SK-N-SH (cell line): ENCODE data around the gene CADPS2. TPM values are rescaled to one million over a fixed set of nuclear protein-coding genes. Genes with fewer than 3 reads are reported as not detected.

Source experiments
- CTCF ChIA-PET: fragments of 300-600, 350-600 bp; formaldehyde crosslinking; extraction: SDS; loops from one replicate; lab custom pipeline; 2021; lab: Yijun Ruan, JAX
- POLR2A ChIA-PET: fragments of 350-600 bp; sonication (Branson Sonifier 250); formaldehyde crosslinking; extraction: SDS; loops from one replicate; lab custom pipeline; 2020; ENCODE audit warnings: antibody characterized with exemption, inconsistent platforms; lab: Yijun Ruan, JAX
- DNase-seq: peaks from one replicate; pipeline ENCODE4 v3.0.0; 2012
- H2AFZ ChIP-seq: fragments of 200-600 bp; sonication (generic); 2 replicates; pipeline ENCODE4 v1.8.1; 2016; ENCODE audit warnings: antibody characterized with exemption, mild to moderate bottlenecking, low read depth
- H3F3A ChIP-seq: fragments of 200-600 bp; sonication (generic); replicated peaks from 2 replicates; pipeline ENCODE3; 2016; ENCODE audit warnings: antibody characterized with exemption, mild to moderate bottlenecking; ENCODE audit not compliant: insufficient read depth
- H3K27ac ChIP-seq, 2 experiments: fragments of 200-500 bp in 1 of 2; fragments of 200-600 bp in 1 of 2; sonication (Bioruptor generic) in 1 of 2; sonication (generic), shearing (Covaris generic) in 1 of 2; 2 replicates each; pipeline versions ENCODE4 v1.5.1 to v1.6.1; 2014 to 2016; ENCODE audit warnings: low read depth in 2 of 2, inconsistent platforms in 1 of 2, low read length in 1 of 2, mild to moderate bottlenecking in 1 of 2, mixed read lengths in 1 of 2
- H3K27me3 ChIP-seq: fragments of 200-600 bp; sonication (generic), shearing (Covaris generic); 2 replicates; pipeline ENCODE4 v1.6.1; 2016; ENCODE audit warnings: mixed run types; ENCODE audit not compliant: insufficient read depth
- H3K36me3 ChIP-seq, 2 experiments: fragments of 200-500 bp in 1 of 2; fragments of 200-600 bp in 1 of 2; sonication (Bioruptor generic) in 1 of 2; sonication (generic) in 1 of 2; replicated peaks in 1 of 2; 2 replicates each; pipeline versions ENCODE3 to v1.5.1; 2014 to 2016; ENCODE audit warnings: low read length in 1 of 2, mild to moderate bottlenecking in 1 of 2; ENCODE audit not compliant: insufficient read depth in 2 of 2, control insufficient read depth in 1 of 2
- H3K4me1 ChIP-seq, 2 experiments: fragments of 200-500 bp in 1 of 2; fragments of 200-600 bp in 1 of 2; sonication (Bioruptor generic) in 1 of 2; sonication (generic), shearing (Covaris generic) in 1 of 2; 2 replicates each; pipeline versions ENCODE4 v1.5.1 to v1.6.1; 2014 to 2016; ENCODE audit warnings: low read depth in 1 of 2, low read length in 1 of 2, mixed run types in 1 of 2; ENCODE audit not compliant: insufficient read depth in 2 of 2, control insufficient read depth in 1 of 2
- H3K4me2 ChIP-seq: fragments of 200-600 bp; sonication (generic), shearing (Covaris generic); 2 replicates; pipeline ENCODE4 v1.6.1; 2017; ENCODE audit warnings: mixed run types
- H3K4me3 ChIP-seq, 2 experiments: fragments of 200-500 bp in 1 of 2; fragments of 200-600 bp in 1 of 2; sonication (Bioruptor generic) in 1 of 2; sonication (generic), shearing (Covaris generic) in 1 of 2; 2 replicates each; pipeline versions ENCODE4 v1.5.1 to v1.8.1; 2014 to 2016; ENCODE audit warnings: low read depth in 2 of 2, inconsistent platforms in 1 of 2, low read length in 1 of 2, mild to moderate bottlenecking in 1 of 2, mixed read lengths in 1 of 2, moderate library complexity in 1 of 2
- H3K79me2 ChIP-seq: fragments of 200-600 bp; sonication (generic); 2 replicates; pipeline ENCODE4 v1.8.1; 2017; ENCODE audit warnings: mild to moderate bottlenecking; ENCODE audit not compliant: insufficient read depth
- H3K9ac ChIP-seq: fragments of 200-600 bp; sonication (generic); 2 replicates; pipeline ENCODE4 v1.6.1; 2017; ENCODE audit warnings: mixed run types
- H3K9me2 ChIP-seq: fragments of 200-600 bp; sonication (generic); 2 replicates; pipeline ENCODE4 v1.6.1; 2017; ENCODE audit warnings: mixed run types
- H3K9me3 ChIP-seq: fragments of 200-600 bp; sonication (generic); 2 replicates; pipeline ENCODE4 v1.6.1; 2017; ENCODE audit warnings: mixed run types, mild to moderate bottlenecking, moderate library complexity
- H4K20me1 ChIP-seq: fragments of 200-600 bp; sonication (generic); 2 replicates; pipeline ENCODE4 v1.6.1; 2017; ENCODE audit warnings: mild to moderate bottlenecking, mixed run types; ENCODE audit not compliant: insufficient read depth
- ELF1 ChIP-seq: IDR thresholded peaks from 2 replicates; pipeline ENCODE4 v1.4.0; 2012
- EP300 ChIP-seq, 2 experiments: IDR thresholded peaks; 2 replicates each; pipeline versions ENCODE4 v1.4.0 to v1.6.1; 2012; ENCODE audit warnings: borderline replicate concordance in 1 of 2, low read depth in 1 of 2, low read length in 1 of 2
- EZH2phosphoT487 ChIP-seq: fragments of 200-600 bp; sonication (generic); IDR thresholded peaks from 2 replicates; pipeline ENCODE4 v1.6.1; 2017; ENCODE audit warnings: low read depth, mixed run types, mild to moderate bottlenecking, antibody characterized with exemption, moderate library complexity, borderline replicate concordance
- FOSL2 ChIP-seq: IDR thresholded peaks from 2 replicates; pipeline ENCODE4 v1.4.0; 2012; ENCODE audit warnings: low read depth, mild to moderate bottlenecking, moderate library complexity, borderline replicate concordance
- FOXJ3 ChIP-seq: sonication (generic); formaldehyde crosslinking; IDR thresholded peaks from 2 replicates; pipeline ENCODE4 v1.5.1; 2020; ENCODE audit warnings: mild to moderate bottlenecking, missing genetic modification reagents
- FOXM1 ChIP-seq: IDR thresholded peaks from 2 replicates; pipeline ENCODE4 v1.4.0; 2012; ENCODE audit warnings: low read depth, mild to moderate bottlenecking
- GABPA ChIP-seq: IDR thresholded peaks from 2 replicates; pipeline ENCODE4 v1.4.0; 2012; ENCODE audit warnings: low read depth, mild to moderate bottlenecking
- IRF3 ChIP-seq: fragments of 150-350 bp; IDR thresholded peaks from 2 replicates; pipeline ENCODE4 v1.6.1; 2016; ENCODE audit warnings: mild to moderate bottlenecking, low read depth, low read length
- MAX ChIP-seq: IDR thresholded peaks from 2 replicates; pipeline ENCODE4 v1.4.0; 2012; ENCODE audit warnings: low read depth
- MEF2A ChIP-seq: IDR thresholded peaks from 2 replicates; pipeline ENCODE4 v1.4.0; 2012; ENCODE audit warnings: low read depth, borderline replicate concordance
- NFIC ChIP-seq: IDR thresholded peaks from 2 replicates; pipeline ENCODE4 v1.4.0; 2012; ENCODE audit warnings: borderline replicate concordance
- PBX3 ChIP-seq: IDR thresholded peaks from 2 replicates; pipeline ENCODE4; 2012
- POLR2AphosphoS5 ChIP-seq: IDR thresholded peaks from 2 replicates; pipeline ENCODE4 v1.6.1; 2012; ENCODE audit warnings: low read depth, low read length
- RAD21 ChIP-seq: IDR thresholded peaks from 2 replicates; pipeline ENCODE4 v1.6.1; 2012; ENCODE audit warnings: mild to moderate bottlenecking, low read length
- RCOR1 ChIP-seq: fragments of 150-350 bp; IDR thresholded peaks from 2 replicates; pipeline ENCODE4 v1.6.1; 2017; ENCODE audit warnings: antibody characterized with exemption, low read length
- RFX5 ChIP-seq: IDR thresholded peaks from 2 replicates; pipeline ENCODE4 v1.6.1; 2012; ENCODE audit warnings: mild to moderate bottlenecking, improper control_type of control experiment, low read length
- RXRA ChIP-seq: IDR thresholded peaks from 2 replicates; pipeline ENCODE4 v1.4.0; 2012; ENCODE audit warnings: low read depth, mild to moderate bottlenecking, borderline replicate concordance
- SMC3 ChIP-seq: IDR thresholded peaks from 2 replicates; pipeline ENCODE4 v1.6.1; 2012; ENCODE audit warnings: low read depth, low read length, improper control_type of control experiment
- TEAD4 ChIP-seq: IDR thresholded peaks from 2 replicates; pipeline ENCODE4 v1.4.0; 2012; ENCODE audit warnings: mild to moderate bottlenecking, borderline replicate concordance; ENCODE audit not compliant: insufficient read depth
- USF2 ChIP-seq: fragments of 150-350 bp; IDR thresholded peaks from 2 replicates; pipeline ENCODE4 v1.6.1; 2017; ENCODE audit warnings: antibody characterized with exemption, low read length, low read depth, borderline replicate concordance
- YY1 ChIP-seq: IDR thresholded peaks from 2 replicates; pipeline ENCODE4 v1.4.0; 2012; ENCODE audit warnings: low read depth, mild to moderate bottlenecking
- ZBTB33 ChIP-seq: IDR thresholded peaks from 2 replicates; pipeline ENCODE4 v1.4.0; 2012; ENCODE audit warnings: low read depth, borderline replicate concordance
- WGBS: methylation state at CpG from one replicate; pipeline ENCODE4 v1.1.6; 2017; ENCODE audit warnings: low lambda C conversion rate; 5-methylcytosine and 5-hydroxymethylcytosine counted together
- polyA plus RNA-seq, 3 experiments: library from polyadenylated mRNA; depleted of rRNA; stranded (reverse); fragments of >200 nt; gene quantifications; 2 replicates each; pipeline ENCODE4 v1.2.3, GENCODE V29; 2012

Gene CADPS2
- polyA plus RNA-seq, 1 of the 3 experiments (the other 2 are of a cell fraction), result 0.05 TPM

- no peaks in the 10 kb centered on the region for H3K9me3 ChIP-seq
- no peaks in the 10 kb centered on the region for H3F3A ChIP-seq
- TF ChIP-seq RAD21, result no peak
- no peak for TF ChIP-seq MEF2A
- TF ChIP-seq YY1, result no peak
- TF ChIP-seq ZBTB33, result no peak
- TF ChIP-seq FOSL2, result no peak
- TF ChIP-seq FOXM1, result no peak
- TF ChIP-seq NFIC, result no peak
- no peak for TF ChIP-seq USF2
- no peak for TF ChIP-seq TEAD4
- TF ChIP-seq EP300 (IDR thresholded peaks at IDR 0.05; ENCODE audit: borderline replicate concordance in 1 of 2, low read depth in 1 of 2, low read length in 1 of 2), result no peak
- no peak for TF ChIP-seq ELF1
- no peak for TF ChIP-seq SMC3
- no peak for TF ChIP-seq RXRA
- TF ChIP-seq RCOR1, result no peak
- H3K4me2 ChIP-seq, result no peak overlapping the region
- H3K79me2 ChIP-seq, result no peaks in the 10 kb centered on the region
- ChIA-PET POLR2A (no interaction called here), CTCF (no interaction called here)
- no peaks in the 10 kb centered on the region for H3K9me2 ChIP-seq
- no peaks in the 10 kb centered on the region for H4K20me1 ChIP-seq
- peaks cover 0 to 8% of the 10 kb centered on the region in 2 experiments; a peak in 1 of 4 replicates for H3K4me1 ChIP-seq
- H3K4me3 ChIP-seq, result no peak overlapping the region
- no peaks in the 10 kb centered on the region for H3K27me3 ChIP-seq
- no peak overlapping the region; the same call in 1 of the 2 replicates for H2AFZ ChIP-seq
- DNase-seq, result no peak
- no peak overlapping the region for H3K9ac ChIP-seq
- H3K27ac ChIP-seq, result no peak overlapping the region
- 8% methylated on average over 6 of the region's 6 CpGs for WGBS
- H3K36me3 ChIP-seq, result no peaks in the 10 kb centered on the region
Measured at GRCh38 chr7:122802301-122802751, 83.9 kb downstream of the CADPS2 start.

GRCh38 chr7:122791959-122792545 is 94.2 kb downstream of the CADPS2 start:
- DNase-seq, result no peak
- no peaks in the 10 kb centered on the region for H3K79me2 ChIP-seq
- POLR2A ChIA-PET, result no interaction called here
- H3K4me3 ChIP-seq, result no peak overlapping the region
- H3K36me3 ChIP-seq, result no peaks in the 10 kb centered on the region
- H3K4me2 ChIP-seq, result no peak overlapping the region
- H3F3A ChIP-seq, result no peaks in the 10 kb centered on the region
- no peak overlapping the region for H3K9ac ChIP-seq
- no peak overlapping the region for H3K27ac ChIP-seq
- no peaks in the 10 kb centered on the region for H3K9me3 ChIP-seq
- CTCF ChIA-PET, result interaction anchor here (1.6 kb wide), 1 partner anchor 19 kb away, joined by 3 read pairs; no protein-coding TSS in a partner anchor
- 4% methylated on average over 3 of the region's 3 CpGs for WGBS
- no peaks in the 10 kb centered on the region for H3K9me2 ChIP-seq
- H2AFZ ChIP-seq, result no peak overlapping the region
- TF ChIP-seq RFX5, result no peak
- TF ChIP-seq POLR2AphosphoS5, result no peak
- TF ChIP-seq GABPA, result no peak
- TF ChIP-seq ELF1, result no peak
- no peak for TF ChIP-seq USF2
- no peak for TF ChIP-seq EZH2phosphoT487
- no peak for TF ChIP-seq MAX
- TF ChIP-seq YY1, result no peak
- TF ChIP-seq EP300 (IDR thresholded peaks at IDR 0.05; ENCODE audit: borderline replicate concordance in 1 of 2, low read depth in 1 of 2, low read length in 1 of 2), result no peak
- TF ChIP-seq PBX3, result no peak
- TF ChIP-seq IRF3, result no peak
- TF ChIP-seq SMC3, result no peak
- no peak for TF ChIP-seq FOXJ3
- TF ChIP-seq RAD21, result no peak
- no peak for TF ChIP-seq FOSL2
- no peaks in the 10 kb centered on the region for H3K4me1 ChIP-seq
- no peaks in the 10 kb centered on the region for H4K20me1 ChIP-seq
- H3K27me3 ChIP-seq, result no peaks in the 10 kb centered on the region
